NCI-H1930 (cell line): ENCODE results near the gene CELF2.
"Not testable (repeated sequence)": the region's sequence is repeated elsewhere in the genome, so short reads cannot be mapped to it uniquely, and the experiment has no call there.

Experiments used
- DNase-seq, 2 experiments: peaks; one replicate each; lab custom pipeline; 2025; lab: John Stamatoyannopoulos, UW

Gene CELF2

DNA sequence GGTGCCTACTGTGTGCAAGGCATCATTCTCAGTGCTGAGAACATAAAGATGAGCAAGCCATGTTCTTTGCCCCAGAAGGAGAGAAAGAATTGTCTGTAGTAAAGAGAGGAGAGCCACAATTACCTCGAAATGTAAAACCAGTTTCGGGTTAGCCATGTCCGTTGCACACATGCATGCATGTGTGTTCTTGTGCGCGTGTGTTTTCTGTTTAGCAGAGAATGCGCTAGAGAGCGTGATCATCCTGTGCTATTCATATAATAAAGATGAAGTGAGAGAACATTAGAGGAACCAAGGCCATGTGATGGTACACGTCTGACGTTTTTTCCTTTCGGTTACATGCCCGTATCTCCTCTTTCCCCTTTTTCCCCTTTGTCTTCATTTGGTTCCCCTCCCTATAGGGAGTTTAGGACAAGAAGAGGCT is 158.2 kb downstream of the CELF2 start:
- no peak for DNase-seq

DNA sequence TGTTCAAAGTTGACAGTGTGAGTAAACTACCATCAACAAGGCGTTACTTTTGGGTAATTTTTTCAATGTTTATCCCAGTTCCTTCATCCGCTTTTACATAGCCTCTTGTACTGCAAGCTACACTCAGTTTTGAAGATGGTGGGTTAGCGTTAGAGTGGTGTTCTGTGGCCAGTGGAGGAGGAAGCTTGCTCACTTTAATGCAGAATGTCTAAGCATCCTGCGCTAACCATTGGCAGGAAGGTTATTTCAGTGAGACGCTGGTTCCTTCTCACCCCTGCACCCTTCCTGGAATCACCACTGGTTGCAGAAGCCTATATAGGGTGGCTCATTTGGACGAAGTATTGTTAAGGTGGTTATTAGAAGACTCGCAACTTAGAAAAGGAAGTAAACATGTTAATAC is 159.1 kb downstream of the CELF2 start:
- no peak for DNase-seq

DNA sequence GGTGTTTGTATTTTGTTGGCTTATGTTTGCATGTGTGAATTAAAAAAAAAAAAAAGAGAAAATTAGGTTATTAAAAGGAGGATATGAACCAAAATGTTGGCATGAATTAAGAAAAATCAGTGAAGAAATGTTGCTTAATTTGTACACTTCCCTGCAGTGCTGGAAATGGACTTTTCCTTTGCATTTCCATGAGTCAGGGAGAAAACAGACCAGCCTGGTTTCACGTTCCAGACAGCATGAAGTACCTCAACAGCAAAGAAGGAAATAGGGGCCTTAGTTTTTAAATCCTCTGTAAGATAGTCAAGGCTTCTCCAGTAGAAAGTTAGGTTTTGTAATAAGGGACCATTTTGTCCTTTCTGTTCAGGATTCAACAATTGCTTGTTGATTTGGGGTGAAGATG is 159.7 kb downstream of the CELF2 start:
- no peak for DNase-seq

DNA sequence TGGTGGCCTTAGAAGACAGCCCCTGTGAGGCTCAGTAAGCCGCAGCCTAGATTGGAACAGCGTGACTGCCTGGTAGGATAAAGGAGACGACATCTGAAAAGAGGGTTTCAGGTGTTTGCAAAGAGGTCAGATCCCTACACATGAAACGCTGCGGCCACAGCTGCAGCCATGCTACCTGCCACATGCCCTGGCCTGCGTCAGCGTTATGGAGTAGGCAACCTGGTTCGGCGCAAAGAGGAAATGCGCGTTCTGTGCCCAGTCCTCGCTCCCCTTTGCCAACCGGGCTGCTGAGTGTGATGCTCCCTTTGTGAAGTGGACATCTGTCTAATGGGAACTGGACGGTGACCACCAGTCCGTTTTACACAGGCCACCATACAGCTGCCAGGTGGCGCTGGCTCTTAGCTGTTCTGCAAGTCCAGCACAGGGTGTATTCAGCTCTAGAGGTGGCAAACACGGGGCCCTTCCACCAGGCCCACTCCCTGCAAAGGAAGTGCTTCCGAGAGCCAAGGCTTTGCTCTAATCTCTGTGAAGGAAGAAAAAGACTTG is 160.3 kb downstream of the CELF2 start:
- no peak for DNase-seq

- no peak for DNase-seq
Measured at GRCh38 chr10:11178606-11179515, 161.2 kb downstream of the CELF2 start.

DNA sequence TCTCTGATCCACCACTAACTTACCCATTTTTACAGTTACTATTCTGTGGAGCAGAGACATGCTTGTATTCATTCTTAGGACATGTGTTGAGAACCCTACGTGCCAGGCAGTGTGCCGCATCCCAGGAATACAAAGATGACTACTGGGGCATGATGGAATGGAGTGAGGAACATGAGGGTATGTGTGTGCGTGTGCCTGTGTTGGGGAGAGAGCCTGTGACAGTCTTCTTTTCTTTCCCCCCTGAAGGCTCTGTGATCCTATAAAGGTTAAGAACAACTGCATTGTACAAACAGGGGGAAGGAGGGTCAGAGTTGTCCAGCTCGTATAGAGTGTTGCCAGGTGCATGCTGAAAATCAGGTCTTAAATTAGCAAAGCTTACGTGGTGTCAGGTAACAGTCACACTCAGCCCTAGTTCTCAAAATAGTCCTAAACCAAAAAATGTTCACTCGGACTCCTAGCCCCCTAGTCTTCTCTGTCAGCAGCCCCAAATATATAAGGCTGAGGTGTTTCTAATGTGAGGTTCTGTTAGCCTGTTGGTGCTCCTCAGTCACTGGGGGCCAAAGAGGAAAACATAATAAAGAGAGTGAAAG is 161.9 kb downstream of the CELF2 start:
- no peak for DNase-seq

DNA sequence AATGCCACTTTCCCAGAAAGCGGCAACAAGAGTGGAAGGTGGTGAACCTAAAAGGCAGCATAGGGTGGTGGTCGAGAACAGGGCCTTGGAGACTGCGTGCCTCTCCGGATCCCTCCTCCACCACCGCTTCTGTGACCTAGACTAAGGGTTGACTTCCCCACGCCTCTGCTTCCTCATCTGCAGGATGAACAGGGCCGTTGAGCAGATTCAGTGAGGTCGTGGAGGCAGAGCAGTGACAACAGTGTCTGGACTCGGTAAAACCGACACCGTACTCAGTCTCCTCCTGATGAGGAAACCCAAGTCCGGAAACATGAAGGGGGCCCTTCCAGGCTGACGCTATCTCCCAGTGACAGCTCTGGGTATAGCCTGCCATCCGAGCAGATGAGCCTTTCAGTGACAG is 162.6 kb downstream of the CELF2 start:
- DNase-seq, result no peak

DNA sequence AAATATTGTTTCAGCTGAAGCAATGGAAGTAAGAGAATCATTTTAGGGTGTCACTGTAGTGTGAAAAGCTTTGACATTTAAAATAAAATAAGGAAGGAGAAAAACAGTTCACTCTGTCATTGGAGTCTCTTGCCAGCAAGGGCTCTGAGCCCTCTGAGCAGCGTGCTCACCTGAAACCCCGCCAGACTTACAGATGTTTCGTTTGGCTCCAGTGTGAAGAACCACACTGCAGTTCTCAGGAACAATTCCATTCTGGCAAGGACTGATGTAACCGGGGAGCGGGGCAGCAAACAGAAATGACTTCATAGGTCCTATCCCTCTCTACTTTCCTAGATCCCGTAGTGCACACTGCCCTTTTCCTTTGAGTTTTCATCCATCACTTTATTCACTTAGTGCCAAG is 164.3 kb downstream of the CELF2 start:
- DNase-seq, result no peak

DNA sequence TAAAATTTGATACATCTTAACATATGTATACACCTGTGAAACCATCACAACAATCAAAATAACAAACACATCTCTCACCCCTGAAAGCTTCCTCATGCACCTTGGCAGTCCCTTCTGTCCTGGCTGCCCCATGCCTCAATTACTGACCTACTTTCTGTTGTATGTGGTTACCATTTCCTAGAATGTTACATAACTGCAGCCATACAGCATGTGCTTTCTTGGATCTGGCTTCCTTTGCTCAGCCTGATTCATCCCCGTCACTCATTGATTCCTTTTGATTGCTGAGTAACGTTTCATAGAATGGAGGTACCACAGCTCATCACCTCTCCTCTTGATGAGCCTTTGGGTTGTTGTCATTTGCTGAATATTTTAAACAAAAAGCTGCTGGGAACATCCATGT is 165.3 kb downstream of the CELF2 start:
- no peak for DNase-seq

- no peak for DNase-seq
Measured at GRCh38 chr10:11184093-11184492, 166.4 kb downstream of the CELF2 start.

- DNase-seq, result not testable (repeated sequence)
Measured at GRCh38 chr10:11185128-11185665, 167.5 kb downstream of the CELF2 start.

DNA sequence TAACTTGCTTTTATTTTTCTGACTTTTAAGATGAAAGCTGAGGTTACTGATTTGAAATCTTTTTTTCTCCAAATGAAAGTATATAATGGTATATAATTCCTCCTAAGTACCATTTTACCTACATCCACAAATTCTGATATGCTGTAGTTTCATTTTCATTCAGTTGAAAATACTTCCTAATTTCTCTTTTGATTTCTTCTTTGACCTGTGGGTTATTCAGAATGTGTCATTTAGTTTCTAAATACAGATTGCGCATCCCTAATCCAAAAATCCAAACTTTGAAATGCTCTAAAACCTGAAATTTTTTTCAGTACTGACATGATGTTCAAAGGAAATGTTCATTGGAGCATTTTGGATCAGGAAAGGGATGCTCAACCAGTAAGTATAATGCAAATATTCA is 168.7 kb downstream of the CELF2 start:
- no peak for DNase-seq

DNA sequence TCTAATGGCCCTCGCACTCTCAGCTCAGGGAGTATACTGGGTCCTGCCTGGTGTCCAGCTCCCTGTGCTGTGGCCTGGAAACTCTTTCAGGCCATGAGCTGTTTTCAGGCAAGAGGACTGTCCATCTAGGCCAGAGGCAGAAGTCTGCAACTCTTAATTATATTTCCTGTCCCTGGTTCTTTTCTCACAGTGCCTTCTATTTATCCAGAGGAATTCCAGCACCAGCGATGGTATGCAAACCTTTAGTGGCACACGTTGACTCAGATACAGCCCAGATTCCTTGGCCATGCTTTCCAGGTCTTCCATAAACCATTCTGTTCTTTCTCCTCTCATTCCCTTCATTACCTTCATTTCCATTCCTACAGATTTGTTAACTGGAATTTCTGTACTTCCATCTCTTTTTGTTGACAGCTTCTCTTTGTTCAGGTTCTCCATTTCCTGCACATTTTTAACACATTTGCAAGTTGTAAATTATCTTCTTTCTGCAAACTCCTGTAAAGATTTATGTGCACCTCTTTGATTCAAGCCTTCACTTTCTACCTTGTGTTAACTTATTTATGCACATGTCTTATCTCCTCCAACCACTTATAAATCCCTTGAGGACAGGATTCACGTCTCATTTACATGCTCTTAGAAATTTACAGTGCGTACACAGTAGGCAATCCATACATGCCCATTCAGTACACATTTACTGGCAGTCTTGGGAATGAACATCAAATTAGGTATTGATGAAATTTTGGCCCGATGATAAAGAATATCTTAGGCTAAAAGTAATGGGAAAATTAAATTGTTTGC is 172.1 kb downstream of the CELF2 start:
- no peak for DNase-seq

DNA sequence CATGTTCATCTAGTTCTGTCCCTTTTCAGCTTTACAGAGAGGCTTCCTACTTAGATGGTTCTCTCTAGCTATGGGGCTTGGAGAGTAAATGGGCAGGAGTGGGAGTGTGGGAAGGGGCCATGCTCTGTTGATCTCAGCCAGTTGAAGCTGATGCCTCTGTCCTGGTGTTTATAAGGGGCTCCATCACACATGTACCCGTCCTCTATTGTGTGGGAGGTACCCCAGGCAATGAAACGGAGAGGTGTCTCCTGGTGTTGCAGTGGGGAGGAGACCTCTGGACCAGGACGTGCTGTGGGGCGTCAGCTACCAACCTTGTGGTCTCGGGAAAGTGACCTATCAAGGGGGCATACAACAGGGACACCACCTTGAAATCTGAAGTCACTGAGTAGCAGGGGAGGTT is 173.5 kb downstream of the CELF2 start:
- no peak for DNase-seq

- no peak for DNase-seq
Measured at GRCh38 chr10:11191678-11192077, 174.0 kb downstream of the CELF2 start.

GRCh38 chr10:11192304-11193000 is 174.8 kb downstream of the CELF2 start:
- DNase-seq, result no peak

GRCh38 chr10:11193001-11193551 is 175.4 kb downstream of the CELF2 start:
- DNase-seq, result no peak

DNA sequence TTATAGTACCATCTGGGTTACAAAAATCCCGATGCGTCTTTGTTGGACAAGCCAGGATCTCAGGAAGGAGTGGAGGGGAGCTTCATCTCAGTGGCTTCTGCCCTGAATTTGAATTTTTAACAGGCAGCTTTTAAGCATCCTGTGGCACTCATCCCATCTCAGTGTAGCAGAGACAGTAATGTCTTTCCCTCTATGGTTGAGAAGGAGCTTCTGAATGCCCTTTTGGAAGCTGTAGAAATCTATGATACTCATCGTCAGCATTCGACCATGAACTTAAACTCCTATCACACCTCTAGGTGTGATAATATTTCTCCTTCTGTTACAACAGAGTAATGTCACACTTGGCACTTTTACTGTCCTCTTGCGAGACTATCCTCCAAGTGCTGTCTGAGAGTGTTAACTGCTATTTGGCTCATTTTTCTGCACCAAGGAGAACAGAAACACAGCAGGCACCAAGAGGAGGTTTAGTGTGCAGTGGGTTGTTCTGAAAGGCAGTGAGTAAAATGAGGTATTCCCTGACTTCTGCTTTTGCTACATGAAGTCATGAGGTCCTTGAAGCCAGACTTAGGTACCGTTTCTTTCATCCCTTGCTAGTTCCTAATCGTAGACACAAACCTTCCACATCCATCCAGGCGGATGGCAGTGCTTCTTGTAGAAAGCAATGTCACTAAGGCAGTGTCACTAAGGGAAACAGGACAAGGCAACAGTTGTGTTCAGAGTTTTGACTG is 177.4 kb downstream of the CELF2 start:
- no peak for DNase-seq

- no peak for DNase-seq
Measured at GRCh38 chr10:11195623-11196022, 178.0 kb downstream of the CELF2 start.

DNA sequence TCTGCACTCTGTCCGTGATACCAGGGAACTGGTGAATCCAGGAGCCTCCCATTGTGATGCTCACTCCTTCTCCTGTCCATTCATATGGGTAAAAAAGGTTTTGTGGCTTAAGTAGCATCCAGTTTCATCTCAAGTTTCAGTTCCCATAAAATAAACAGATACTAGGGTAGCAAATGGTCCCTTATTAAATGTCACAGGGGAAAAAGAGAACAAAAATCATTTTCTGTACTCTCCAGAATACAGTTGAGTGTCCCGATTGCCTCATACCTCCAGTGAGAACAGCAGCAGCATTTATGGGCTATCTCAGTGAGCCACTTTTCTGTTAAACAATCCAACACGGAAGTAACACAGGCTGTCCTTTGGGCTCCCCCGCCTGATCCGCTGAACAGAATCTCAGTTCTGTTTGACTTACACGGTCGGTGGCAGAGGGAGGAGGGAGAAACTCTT is 179.6 kb downstream of the CELF2 start:
- DNase-seq, result no peak
